NCI-H460 (cell line): ENCODE measurements around the gene LMBR1L. TPM values are rescaled to one million over a fixed set of nuclear protein-coding genes. Genes with fewer than 3 reads are reported as not detected.

ENCODE experiments used
- DNase-seq: peaks from one replicate; pipeline ENCODE4 v3.0.0-alpha.2; 2016; ENCODE audit warnings: low read depth; ENCODE audit errors: extremely low read depth
- total RNA-seq: library from RNA; depleted of rRNA; stranded (reverse); fragments of >200 nt; shearing (Covaris generic); gene quantifications from 2 replicates; pipeline ENCODE4 v1.2.3, GENCODE V29; 2014

LMBR1L gene
- total RNA-seq, 1 experiment from 2014 or later: 34.0 TPM

DNA sequence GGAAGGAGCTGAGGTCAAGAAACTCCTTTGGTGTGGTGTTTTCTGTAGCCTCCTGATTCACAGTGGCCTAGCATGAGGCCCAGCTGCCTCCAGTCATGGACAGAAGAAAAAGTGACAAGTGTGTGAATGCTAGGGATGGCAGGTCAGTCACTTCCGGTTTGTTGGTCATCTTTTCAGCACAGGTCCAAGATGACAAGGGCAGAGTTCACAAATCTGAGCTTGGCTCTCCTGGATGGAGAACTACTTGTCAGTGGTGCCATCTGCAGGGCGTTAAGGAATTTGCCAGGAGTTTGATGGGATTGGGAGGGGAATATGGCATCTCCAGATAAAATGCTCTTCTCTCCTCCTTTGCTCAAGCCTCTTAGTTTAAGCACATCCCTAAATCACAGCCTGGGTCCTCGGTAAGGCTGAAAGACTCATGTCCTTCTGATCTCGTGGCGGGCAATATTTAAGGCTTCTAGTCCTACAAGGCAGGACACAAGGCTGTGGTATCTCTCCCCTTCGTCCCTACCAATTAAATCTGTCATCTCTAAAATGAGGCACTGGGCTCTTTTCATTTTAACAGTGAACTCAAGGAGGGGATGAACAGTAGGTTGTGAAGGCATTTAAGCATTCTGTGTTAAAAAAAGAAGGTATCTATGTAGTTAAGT lies 10.5 kb upstream of the LMBR1L start:
- DNase-seq: peak; percentile 78

DNA sequence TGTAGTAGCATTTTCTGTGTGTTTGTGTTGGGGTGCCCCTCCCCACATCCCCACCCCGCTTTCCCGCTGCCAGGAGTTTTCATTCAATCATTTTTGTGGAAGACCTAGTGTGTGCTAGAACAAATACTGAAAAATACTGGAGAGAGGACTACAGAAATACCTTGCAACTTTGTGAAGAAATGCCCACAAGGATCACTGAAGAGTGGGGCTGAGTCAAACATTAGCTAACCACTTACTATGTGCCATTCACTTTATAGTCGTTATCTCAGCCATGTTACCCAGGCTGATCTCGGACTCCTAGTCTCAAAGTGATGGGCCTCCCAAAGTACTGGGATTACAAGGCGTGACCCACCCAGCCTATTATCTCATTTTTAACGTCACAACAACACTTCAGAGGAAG lies 559 bp upstream of the LMBR1L start:
- DNase-seq: no peak

DNA sequence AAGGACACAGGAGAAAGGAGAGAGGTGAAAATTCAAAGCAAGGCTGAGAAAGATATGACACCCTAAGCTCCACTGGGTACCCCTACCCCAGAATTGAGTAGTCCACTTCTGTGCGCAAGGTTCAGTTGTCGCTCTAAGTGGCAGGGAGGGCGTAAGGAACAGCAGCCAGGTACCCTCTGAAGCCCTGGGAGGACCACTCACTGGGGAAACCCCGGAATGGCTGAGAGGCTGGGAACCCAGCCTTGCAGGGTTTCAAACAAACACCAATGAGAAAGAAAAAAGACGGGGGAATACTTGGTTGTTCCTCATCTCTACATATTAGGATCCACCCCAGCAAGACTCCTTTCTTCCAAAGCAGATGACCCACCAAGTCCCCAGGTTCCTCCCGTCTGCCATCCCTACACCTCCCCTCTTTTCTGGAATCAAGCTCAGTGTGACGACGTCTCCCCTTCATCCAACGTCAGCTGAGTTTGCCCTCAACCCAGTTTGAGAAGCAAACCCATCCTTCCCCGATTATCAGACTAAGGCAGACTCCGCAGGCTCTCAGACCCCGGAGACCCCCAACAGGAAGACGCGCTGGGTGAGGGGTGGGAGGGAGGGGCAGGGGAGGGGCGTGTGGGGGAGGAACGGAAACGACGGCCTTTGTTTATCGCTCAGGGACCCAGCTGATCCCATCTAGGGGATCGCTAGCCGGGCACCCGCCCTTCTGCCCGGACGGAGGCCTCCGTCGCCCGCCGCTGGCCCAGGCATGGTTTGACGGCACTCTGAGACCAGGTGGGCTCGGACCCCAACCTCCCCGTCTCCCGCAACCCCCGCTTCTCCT lies 795 bp downstream of the LMBR1L start:
- no peak for DNase-seq

DNA sequence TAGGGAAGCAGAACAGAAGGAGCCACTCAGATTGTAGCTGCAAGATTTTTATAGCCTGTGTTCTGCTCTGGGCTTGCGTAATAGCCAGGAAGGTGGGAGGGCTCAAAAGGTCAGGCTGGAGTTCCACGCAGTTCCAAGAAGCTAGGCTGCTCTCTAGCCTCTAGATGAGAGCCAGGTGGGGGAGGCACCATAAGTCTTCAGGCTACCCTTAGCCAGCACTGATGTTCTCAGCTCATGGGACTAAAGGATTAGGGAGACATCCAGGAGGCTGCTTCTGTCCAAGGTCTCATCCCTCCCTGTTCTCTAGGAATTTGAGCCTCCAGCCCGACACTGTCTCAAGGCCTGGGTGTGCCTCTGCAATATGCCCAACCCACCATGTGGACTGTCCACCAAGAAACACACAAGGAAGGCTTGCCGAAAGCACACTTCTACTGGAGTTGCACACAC lies 1.7 kb downstream of the LMBR1L start:
- no peak for DNase-seq

DNA sequence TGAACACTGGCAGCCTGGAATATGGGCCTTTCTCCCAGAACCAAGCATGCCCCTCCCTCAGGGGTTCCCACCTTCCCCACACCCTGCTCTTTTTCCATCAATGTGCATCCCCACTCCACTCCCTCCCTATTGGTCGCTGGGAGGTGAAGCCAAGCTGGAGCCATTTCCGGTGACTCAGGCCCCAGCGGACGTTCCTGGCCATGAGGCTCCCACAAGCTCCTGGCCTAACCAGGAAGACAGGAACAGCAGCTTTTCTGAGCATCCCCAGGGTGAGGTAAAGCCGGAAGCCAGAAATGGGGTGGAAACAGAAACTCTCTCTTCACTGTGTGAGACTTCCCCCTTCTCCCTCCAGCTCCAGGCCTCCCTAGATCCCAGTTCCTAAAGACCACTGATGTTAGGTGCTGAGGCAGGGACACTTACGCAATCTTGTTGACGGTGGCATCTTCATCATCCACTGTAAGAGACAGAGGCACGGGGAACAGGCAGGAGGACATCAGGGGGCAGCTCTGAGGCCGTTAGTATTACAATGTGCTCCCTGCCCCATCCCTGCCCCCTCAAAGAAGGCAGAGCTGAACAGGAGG lies 5.1 kb downstream of the LMBR1L start:
- no peak for DNase-seq

DNA sequence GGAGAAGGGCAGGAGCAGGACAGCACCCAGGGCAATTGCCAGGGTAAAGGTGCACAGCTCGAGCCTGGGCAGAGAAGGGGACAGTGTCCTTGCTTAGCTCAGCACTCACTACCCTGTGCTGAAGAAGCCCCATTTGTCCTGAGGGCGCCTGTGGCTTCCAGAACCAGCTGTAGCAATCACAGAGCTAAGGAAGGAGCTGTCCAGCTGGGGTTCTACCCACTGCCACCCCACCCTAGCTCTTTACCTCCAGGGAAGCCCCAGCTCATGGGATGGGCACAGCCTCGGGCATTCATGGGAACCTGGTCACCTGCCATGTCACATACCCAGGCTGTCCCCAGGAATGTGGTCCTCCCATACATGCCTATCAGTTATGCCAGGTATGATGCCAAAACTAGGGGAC lies 5.8 kb downstream of the LMBR1L start:
- no peak for DNase-seq

DNA sequence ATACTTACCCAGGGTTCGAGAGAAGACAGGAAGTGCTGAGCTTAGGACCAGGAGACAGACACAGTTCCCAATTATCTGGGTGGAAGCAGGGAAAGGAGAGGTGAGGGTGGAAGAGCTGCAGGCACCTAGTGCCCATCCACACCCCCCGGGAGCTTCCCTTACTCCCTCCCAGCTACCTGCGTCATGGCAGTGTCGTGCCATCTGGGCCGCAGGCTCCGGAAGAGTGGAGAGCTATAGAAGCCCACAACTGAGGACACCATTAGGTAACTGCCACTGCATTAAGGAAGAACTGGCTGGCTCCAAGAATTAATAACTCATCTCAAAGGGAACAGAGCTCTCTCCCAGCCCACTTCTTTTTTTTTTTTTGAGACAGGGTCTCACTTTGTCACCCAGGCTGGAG lies 10.3 kb downstream of the LMBR1L start:
- DNase-seq: no peak

DNA sequence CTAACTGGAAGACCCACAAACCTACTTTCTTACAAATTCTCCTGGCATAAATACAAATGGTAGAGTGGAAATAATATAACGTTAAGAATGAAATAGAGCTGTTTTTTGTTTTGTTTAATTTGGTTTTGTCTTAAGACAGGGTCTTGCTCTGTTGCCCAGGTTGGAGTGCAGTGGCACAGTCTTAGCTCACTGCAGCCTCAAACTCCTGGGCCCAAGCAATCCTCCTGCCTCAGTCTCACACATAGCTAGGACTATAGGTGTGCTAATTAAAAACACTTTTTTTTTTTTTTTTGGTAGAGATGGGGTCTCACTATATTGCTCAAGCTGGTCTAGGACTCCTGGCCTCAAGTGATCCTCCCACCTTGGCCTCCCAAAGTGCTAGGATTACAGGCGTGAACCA lies 11.9 kb downstream of the LMBR1L start:
- no peak for DNase-seq

DNA sequence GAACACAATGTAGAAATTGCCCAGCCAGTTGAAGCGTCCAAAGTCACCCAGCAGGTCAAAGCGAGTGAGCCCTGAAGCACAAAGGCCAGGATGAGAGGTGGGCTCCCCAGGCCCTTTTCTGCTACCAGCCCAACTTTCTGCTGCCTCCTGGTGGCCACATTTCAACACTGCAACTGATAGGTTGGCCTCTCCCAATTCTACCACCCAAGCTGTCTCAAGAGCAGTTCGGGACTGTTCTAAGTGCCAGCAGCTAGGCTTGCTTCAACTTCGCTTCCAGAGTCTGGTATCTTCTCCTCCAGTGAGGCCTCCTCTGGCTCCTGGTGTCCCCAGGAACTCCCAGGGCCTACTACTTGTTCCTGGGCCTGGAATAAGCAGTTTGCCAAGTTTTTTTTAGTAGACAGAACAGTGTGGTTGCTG lies 12.6 kb downstream of the LMBR1L start:
- DNase-seq: peak; percentile 46

DNA sequence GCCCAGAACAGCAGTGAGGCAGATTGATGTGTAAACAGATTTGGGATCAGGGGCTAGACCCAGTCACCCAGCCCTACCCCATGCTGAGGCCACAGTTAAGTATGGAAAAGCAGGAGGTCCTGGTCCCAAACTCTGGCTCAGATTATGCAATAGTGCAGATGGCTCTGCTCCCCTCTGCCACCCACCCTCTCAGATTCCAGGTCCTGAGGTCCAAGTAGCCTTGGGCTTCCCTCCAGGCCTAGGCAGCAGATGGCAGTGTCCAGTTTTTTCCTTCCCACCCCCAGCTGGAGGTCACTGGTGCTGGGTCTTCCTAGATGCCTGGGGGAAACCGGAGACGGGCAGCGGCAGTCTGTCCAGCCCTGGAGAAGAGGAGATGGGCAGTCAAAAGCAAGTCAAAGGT lies 13.3 kb downstream of the LMBR1L start:
- DNase-seq: no peak

DNA sequence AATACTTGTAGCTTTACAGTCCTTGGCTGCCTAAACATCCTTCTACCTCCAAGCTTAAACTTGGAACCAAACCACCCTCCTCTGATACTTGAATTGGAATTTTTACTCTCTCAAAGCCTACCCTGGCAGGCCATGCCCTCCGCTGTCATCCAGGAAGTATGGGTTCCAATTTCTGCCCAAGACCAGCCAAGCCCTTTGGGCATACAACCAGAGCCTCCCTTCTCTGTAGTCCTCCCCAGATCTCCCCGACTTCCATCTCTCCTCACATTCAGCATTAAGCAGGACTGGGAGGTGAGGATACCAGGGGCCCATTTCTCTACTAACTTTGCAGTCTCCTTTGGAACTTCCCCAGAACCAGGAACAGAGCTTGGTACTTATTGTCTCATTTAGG lies 15.7 kb downstream of the LMBR1L start:
- DNase-seq: no peak

DNA sequence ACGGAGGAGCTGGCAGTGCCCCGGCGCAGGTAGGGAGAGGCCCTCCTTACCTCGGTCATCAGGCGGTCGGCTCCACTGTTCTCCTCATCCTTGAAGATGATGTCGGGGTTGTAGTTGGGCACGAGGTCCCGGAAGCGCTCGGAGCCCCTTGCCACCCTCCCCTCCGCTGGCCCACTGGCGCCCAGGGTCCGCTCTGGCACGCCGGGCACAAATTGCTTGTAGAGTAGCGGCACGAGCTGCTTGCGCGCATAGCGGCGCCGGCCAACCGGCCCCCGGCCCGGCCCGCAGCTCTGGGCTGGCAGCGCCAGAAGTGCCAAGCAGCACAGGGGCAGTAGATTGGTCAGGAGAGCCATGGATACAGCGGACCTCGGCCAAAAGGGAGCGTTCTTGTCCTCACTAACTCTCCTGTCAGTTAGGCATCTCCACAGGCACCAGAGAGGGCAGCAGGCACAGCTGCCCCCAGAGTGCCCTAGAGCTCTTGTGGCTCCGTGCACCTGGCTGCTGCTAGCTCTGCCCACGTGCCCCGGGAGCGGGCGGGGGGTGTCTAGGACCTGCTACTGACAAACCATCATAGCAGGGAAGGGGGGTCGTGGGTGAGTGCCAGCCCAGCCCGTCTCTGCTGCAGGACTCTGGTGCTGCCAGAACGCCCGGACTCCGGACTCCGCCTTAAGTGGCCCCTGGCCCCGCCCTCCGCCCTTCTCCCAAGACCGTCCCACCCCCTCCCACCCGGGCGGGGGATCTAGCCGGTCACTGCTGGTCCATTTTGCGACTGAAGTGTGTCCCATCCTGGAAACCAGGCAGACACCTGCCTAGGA lies 16.3 kb downstream of the LMBR1L start, which contains the start of gene DHH:
DHH (minus strand) TSS at position 642 of the 815 bp plus-strand sequence; CDS start at position 353, 289 bp downstream.
- no peak for DNase-seq

DNA sequence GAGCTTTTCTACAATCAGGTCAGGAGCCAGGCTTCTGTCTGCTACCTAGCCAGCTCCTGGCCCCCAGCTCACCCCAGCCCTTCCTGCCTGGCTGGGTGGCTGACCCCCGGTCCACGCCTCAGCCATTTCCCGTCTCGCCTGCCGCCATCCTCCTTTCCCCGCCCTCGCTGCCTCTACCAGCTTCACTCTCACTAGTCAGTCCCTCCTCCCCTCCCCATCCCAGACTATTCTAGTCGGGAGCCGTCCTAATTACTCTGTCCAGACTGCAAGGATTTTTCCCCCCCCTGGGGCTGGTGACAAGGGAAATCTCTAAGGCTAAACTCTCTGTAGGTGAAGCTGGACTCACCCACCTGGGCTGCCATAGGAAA lies 16.9 kb downstream of the LMBR1L start:
- no peak for DNase-seq

DNA sequence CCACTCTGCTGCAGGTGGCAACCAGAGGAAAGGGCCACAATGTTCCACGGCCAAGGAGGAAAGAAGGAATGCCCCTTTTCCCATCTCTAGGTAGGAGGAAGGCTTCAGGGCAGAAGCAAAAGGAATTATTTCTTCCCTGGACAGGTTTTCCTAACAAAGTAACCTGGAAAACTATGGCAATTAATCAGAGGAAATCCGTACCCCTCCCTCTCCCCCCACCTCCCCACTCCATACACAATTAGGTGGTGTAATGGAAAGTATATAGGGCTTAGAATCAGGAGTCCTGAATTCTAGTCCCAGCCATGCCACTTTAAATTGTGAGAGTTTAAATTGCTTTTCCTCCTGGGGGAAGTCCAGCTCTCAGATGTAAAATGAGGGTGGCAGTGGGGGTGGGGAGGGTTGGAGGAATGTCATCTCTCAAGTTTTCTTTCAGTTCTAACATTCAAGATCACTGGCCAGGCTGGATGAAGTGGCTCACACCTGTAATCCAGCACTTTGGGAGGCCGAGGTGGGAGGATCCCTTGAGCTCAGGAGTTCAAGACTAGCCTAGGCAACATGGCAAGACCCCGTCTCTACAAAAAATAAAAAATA lies 17.7 kb downstream of the LMBR1L start:
- no peak for DNase-seq

DNA sequence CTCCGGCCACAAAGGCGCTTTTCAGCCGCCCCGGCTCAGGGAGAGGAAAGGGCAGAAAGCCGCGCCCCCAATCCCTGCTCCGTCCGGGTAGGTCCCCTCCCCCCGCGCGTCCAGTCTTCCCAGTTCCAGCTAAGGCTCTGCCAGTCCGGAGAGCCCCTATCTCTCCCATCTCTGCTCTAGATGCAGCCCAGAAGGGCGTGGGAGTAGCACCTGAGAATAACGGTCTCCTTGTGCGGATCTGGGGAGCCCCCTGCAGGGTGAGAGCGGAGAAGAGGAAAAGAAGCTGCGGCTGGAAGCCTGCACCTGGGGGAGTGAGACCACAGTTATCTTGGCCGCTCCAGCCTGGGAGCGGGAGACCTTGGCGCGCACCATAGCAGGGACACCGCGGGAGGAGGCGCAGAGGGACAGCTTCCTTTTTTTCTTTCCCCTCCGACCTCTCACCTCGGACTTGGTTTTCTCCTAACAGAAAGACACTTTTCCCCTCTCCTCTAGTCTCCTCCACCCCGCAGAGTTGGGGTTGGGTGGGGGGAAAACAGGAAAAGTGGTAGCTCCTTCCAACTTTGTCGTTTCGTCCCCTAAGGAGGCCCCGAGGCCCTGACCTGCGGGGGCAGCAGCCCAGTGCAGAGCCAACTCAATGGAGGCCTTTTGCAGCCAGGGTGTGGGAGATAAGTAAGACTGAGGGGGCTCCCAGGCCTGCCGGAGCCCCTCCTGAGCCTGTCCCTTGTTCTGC lies 18.4 kb downstream of the LMBR1L start:
- peak; percentile 40 for DNase-seq

DNA sequence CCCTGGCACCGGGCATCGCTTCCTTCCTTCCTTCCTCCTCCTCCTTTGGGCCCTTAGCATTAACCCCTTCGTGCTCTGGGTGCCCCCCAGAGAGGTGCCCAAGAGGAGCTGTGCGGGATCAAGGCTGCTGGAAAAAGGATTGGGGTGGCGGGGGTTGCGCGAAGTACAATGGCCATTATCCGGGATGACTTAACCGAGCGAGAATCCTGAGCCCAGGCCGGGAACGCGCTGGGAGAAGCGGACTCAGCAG lies 18.9 kb downstream of the LMBR1L start:
- no peak for DNase-seq

DNA sequence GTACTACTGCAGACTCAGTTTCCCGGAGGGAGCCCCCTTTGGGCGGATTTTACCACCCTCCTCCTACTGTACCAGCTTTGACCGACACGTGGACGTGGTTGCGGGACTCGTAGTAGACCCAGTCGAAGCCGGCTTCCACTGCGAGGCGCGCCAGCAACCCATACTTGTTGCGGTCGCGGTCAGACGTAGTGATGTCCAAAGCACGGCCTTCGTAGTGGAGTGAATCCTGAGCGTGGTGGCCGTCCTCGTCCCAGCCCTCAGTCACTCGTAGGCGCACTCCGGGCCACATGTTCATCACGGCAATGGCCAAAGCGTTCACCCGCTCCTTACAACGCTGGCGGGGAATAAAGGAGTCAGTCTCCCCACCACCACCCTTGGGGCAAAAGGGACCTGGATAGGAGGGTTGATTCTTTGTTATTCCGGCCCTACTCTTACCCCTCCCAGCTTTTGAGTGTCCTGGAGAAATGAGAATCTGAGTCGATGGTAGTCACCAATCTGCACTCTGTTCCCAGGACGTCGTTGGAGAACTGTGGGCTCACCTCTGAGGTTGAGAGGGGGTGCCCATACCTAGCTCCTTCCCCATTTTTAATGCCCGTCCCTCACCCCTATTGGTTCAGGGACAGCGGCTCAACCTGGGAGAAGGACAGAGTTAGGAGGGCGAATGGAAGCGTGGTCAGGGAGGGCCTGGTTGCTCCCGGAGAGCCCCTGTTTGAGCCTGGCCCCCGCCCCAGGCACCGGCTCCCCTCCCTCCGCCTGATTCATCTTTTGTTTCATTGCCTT lies 19.4 kb downstream of the LMBR1L start:
- DNase-seq: no peak

DNA sequence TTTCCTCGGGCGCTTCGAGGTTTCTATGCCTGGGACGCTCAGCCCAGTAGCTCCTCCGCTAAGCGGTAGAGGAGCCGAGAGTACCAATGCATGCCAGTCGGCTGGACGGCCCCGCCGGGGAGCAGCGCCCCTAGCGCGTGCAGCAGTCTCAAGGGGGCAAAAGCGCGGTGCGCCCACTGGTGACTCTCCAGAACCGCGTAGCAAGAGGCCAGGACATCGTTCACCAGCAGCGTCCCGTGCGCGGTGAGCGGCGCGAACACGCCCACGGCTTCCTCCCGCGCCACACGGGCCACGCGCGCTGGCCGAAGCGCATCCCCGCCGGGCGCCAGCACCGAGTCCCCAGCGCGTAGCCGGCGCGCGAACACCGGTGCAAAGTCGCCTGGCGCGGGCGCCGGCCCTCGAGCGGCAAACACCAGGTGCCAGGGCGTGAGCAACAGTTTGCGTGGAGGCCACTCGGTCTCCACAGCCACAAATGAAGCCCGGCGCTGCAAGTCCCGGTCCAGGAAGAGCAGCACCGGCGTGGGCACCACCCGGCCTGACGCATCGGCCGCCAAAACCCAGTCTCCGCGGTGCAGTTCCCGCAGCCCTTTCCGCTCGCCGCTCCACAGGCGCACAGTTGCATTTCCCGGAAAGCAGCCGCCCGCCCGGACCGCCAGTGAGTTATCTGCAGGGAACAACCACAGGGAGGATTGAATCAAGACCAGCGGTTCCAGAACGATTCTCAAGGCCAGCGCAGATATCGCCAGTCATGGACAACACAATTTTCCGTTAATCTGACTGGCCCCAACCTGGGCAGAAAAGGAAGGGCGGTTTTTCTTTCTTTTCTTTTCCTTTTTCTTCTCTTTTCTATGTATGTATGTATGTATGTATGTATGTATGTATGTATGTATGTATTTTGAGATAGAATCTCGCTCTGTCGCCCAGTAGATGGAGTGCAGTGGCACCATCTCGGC lies 20.6 kb downstream of the LMBR1L start:
- DNase-seq: no peak
